ENCODE data around the gene TWIST2.

The TWIST2 gene

GRCh38 chr2:238897911-238898311 is 50.0 kb downstream of the TWIST2 start:
- no peak for DNase-seq (ENCODE audit: low read depth in 1 of 2, low spot score in 1 of 2)
- H3K27ac ChIP-seq (replicated peaks) = no peak overlapping the region
- no peak overlapping the region for H3K4me3 ChIP-seq (replicated peaks; ENCODE audit: insufficient read depth, low read length)
- peaks cover 8% of the 10 kb centered on the region for H3K27me3 ChIP-seq (ENCODE audit: insufficient read depth, poor library complexity, severe bottlenecking)
- no peak for TF ChIP-seq GABPA (IDR thresholded peaks at IDR 0.05; ENCODE audit: low read depth)
- no peak for TF ChIP-seq POLR2AphosphoS5 (IDR thresholded peaks at IDR 0.05; ENCODE audit: low read depth)
- TF ChIP-seq REST (IDR thresholded peaks at IDR 0.05; ENCODE audit: insufficient replicate concordance, low read depth) = no peak
- no peak for TF ChIP-seq SPI1 (IDR thresholded peaks at IDR 0.05; ENCODE audit: borderline replicate concordance, low read depth)

DNA sequence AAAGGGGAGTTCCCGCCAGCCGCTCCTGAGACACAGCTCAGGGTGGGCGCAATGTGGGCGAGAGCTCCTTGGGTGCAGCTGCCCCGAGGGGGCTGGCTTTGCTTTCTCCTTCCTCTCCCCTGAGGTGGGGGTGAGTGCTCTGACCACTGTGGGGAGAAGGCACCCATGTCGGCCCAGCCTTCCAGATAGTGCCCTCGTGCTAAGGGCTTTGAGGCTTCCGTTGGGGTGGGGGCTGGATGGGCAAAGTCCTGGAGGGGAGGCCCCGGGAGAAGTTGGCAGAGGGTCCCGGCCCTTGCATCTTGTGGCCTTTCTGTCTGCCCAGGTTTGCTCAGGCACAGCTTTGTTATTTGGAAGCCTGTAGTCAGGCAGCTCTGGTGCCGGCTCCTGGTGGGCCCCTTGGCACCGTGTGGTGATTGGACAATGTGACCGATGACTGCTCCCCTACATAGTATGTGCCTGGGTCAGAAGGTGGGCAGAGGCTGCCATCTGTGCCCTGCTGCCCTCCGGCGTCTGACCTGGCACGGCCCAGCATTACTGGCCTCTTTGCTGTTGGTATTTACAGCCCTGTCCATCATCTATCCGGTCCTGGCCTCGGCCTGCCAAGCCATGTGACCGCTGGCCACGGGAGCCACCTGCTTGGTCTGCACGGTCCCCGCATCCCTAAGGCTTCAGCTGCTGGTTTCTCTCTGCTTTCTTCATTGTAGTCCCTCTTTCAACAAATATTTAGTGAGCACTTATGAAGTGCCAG is 50.8 kb downstream of the TWIST2 start:
- no peak overlapping the region for H3K27ac ChIP-seq (replicated peaks)
- no peak for DNase-seq (ENCODE audit: low read depth in 1 of 2, low spot score in 1 of 2)
- H3K4me3 ChIP-seq (replicated peaks; ENCODE audit: insufficient read depth, low read length) = no peak overlapping the region
- H3K27me3 ChIP-seq (ENCODE audit: insufficient read depth, poor library complexity, severe bottlenecking) = peaks cover 8% of the 10 kb centered on the region
- TF ChIP-seq, protein P1, sequence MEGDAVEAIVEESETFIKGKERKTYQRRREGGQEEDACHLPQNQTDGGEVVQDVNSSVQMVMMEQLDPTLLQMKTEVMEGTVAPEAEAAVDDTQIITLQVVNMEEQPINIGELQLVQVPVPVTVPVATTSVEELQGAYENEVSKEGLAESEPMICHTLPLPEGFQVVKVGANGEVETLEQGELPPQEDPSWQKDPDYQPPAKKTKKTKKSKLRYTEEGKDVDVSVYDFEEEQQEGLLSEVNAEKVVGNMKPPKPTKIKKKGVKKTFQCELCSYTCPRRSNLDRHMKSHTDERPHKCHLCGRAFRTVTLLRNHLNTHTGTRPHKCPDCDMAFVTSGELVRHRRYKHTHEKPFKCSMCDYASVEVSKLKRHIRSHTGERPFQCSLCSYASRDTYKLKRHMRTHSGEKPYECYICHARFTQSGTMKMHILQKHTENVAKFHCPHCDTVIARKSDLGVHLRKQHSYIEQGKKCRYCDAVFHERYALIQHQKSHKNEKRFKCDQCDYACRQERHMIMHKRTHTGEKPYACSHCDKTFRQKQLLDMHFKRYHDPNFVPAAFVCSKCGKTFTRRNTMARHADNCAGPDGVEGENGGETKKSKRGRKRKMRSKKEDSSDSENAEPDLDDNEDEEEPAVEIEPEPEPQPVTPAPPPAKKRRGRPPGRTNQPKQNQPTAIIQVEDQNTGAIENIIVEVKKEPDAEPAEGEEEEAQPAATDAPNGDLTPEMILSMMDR (IDR thresholded peaks at IDR 0.05; ENCODE audit: insufficient read depth, low read length) = no peak
- TF ChIP-seq GABPA (IDR thresholded peaks at IDR 0.05; ENCODE audit: low read depth) = no peak
- TF ChIP-seq REST (IDR thresholded peaks at IDR 0.05; ENCODE audit: insufficient replicate concordance, low read depth) = no peak
- no peak for TF ChIP-seq SPI1 (IDR thresholded peaks at IDR 0.05; ENCODE audit: borderline replicate concordance, low read depth)
- no peak for TF ChIP-seq POLR2AphosphoS5 (IDR thresholded peaks at IDR 0.05; ENCODE audit: low read depth)

DNA sequence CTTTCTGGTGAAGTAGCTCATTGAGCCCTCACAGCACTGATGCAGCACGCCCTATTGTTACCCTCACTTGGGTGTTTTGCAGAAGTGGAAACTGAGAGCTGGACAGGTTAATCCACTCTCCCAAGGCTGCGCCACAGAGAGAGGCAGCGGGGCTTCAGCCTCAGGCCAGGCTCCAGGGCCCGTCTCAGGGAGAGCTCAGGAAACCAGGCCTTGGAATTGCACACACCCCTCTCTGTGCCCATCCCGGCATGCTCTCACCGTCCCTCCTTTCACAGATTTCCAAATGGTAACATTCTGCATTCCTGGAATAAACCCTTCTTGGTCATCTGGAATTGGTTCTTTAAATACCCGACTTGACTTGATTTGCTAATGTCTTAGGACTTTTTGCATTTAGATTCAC is 51.5 kb downstream of the TWIST2 start:
- TF ChIP-seq, protein P1 (IDR thresholded peaks at IDR 0.05; ENCODE audit: insufficient read depth, low read length) = no peak
- TF ChIP-seq POLR2AphosphoS5 (IDR thresholded peaks at IDR 0.05; ENCODE audit: low read depth) (no peak), GABPA (IDR thresholded peaks at IDR 0.05; ENCODE audit: low read depth) (no peak), SPI1 (IDR thresholded peaks at IDR 0.05; ENCODE audit: borderline replicate concordance, low read depth) (no peak)
- Histone ChIP-seq H3K27ac (replicated peaks) (no peak overlapping the region), H3K27me3 (ENCODE audit: insufficient read depth, poor library complexity, severe bottlenecking) (peaks cover 8% of the 10 kb centered on the region), H3K4me3 (replicated peaks; ENCODE audit: insufficient read depth, low read length) (no peak overlapping the region)
- DNase-seq (ENCODE audit: low read depth in 1 of 2, low spot score in 1 of 2) = no peak

GRCh38 chr2:238900511-238900910 is 52.6 kb downstream of the TWIST2 start:
- Histone ChIP-seq H3K27me3 (ENCODE audit: insufficient read depth, poor library complexity, severe bottlenecking) (peaks cover 4% of the 10 kb centered on the region), H3K27ac (replicated peaks) (no peak overlapping the region), H3K4me3 (replicated peaks; ENCODE audit: insufficient read depth, low read length) (no peak overlapping the region)
- DNase-seq (ENCODE audit: low read depth in 1 of 2, low spot score in 1 of 2) = no peak
- TF ChIP-seq REST (IDR thresholded peaks at IDR 0.05; ENCODE audit: insufficient replicate concordance, low read depth) (no peak), GABPA (IDR thresholded peaks at IDR 0.05; ENCODE audit: low read depth) (no peak), SPI1 (IDR thresholded peaks at IDR 0.05; ENCODE audit: borderline replicate concordance, low read depth) (no peak), POLR2AphosphoS5 (IDR thresholded peaks at IDR 0.05; ENCODE audit: low read depth) (no peak)
- TF ChIP-seq, protein P1 (IDR thresholded peaks at IDR 0.05; ENCODE audit: insufficient read depth, low read length) = no peak

Measured in HL-60 (cell line).